Hypothalamus (tissue), 51 donors: Measurements from ENCODE around the gene DKC1.
"Not testable (repeated sequence)": the region's sequence is repeated elsewhere in the genome, so short reads cannot be mapped to it uniquely, and the experiment has no call there.

Experiments
- DNase-seq, 51 donors: peaks; one replicate each; lab custom pipeline; 2025; lab: John Stamatoyannopoulos, UW

Gene DKC1

DNA sequence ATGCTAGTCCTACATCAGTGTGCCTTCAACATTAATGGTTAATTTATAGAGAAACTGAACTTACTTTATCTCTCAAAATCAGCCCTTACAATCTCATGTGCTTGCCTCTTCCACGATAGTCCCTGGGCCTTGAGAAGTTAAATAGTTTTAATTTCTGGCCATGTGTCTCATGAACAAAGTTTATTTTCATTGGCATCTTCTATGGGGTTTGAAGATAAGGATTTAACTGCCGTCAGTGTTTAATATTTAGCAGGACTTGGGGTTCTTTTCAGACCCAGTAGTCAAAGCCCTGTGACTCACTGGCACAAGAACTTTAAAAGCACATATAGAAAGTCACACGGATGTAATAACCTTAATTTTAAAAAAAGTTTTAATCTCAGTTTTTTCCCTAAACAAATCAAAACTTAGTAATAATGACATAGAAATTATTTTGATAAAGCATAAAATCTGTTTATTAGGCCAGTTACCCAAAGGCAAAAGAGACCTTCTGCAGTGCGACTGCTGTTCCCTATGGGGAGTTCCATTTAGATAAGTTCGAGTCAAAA, 52.7 kb downstream of the DKC1 start:
- no peak for DNase-seq

DNA sequence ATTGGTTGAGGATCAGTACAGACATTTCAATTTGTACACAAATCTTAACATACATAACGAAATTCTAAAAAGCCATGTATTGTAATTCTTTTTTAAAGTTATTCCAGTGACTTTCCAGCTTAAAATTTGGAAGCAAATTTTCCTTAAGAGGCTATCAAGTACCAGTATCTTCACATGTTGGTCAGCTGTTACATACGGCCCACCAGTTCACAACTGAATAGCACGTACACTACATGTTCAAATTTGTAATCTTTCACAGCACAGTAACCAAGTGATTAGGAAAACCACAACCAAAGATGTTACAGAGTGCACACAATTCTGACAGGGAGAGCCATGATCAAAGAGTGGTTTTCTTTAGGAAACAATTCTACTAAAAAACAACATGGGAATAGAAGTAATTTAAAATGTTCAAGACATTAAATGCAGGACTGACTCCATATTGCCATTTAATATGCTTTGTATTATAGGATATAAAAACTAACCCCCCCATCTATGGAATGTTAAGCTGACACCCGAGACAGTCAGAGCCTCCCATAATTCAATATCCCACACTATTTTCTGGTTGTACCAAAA, 53.7 kb downstream of the DKC1 start:
- DNase-seq = not testable (repeated sequence)

GRCh38 chrX:154817048-154817618, 54.5 kb downstream of the DKC1 start:
- not testable (repeated sequence) for DNase-seq

- DNase-seq = no peak
Measured at GRCh38 chrX:154818916-154819770, 56.5 kb downstream of the DKC1 start.

- DNase-seq = no peak
Measured at GRCh38 chrX:154819771-154820341, 57.2 kb downstream of the DKC1 start.

DNA sequence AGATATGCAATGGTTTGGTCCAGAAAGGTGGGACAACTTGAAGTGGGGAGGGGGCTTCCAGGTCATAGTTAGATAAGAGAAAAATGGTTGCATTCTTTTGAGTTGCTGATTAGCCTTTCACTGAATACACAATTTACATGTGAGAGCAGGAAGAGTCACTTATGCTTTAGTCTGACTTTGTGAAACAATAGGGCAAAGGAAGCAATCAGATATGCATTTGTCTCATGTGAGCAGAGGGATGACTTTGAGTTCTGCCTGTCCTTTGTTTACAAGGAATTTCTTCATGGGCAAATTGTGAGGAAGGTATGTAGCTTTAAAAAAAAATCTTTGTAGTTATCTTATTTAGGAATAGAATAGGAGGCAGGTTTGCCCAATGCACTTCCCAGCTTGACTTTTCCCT, 58.9 kb downstream of the DKC1 start:
- no peak for DNase-seq

- DNase-seq = no peak
Measured at GRCh38 chrX:154822029-154822428, 59.4 kb downstream of the DKC1 start.

DNA sequence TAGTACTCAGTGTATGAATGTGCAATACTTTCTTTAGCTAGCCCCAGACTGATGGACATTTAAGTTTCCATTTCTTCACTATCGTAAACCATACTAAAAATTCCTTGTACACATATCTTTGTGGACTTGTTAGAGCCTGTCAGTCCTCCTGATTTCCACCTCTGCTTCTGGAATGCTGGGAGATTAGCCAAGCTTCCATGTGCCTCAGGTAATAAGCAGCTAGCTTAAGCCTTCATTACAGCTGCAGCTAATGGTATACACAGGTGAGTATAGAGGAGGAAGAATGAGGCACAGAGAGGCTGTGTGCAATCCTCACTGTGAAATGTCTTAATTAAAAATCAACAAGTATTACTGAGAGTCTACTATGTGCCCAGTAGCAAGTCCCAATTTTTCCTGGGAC, 62.0 kb downstream of the DKC1 start:
- no peak for DNase-seq

DNA sequence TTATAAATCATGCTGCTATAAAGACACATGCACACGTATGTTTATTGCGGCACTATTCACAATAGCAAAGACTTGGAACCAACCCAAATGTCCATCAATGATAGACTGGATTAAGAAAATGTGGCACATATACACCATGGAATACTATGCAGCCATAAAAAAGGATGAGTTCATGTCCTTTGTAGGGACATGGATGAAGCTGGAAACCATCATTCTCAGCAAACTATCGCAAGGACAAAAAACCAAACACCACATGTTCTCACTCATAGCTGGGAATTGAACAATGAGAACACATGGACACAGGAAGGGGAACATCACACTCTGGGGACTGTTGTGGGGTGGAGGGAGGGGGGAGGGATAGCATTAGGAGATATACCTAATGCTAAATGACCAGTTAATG, 62.9 kb downstream of the DKC1 start:
- DNase-seq = not testable (repeated sequence)
